Activated naive CD4-positive, alpha-beta T cell treated with Interleukin-2 at 50 U/mL for 16 hours (primary cell): Measurements from ENCODE around the gene MSRB1.
"Not testable (repeated sequence)": the region's sequence is repeated elsewhere in the genome, so short reads cannot be mapped to it uniquely, and the experiment has no call there.

Experiments used
- DNase-seq: peaks from one replicate; pipeline ENCODE4 v3.0.0-alpha.2; 2020

MSRB1 gene

GRCh38 chr16:1978476-1979120 lies 35.6 kb upstream of the MSRB1 start:
- DNase-seq: no peak

DNA sequence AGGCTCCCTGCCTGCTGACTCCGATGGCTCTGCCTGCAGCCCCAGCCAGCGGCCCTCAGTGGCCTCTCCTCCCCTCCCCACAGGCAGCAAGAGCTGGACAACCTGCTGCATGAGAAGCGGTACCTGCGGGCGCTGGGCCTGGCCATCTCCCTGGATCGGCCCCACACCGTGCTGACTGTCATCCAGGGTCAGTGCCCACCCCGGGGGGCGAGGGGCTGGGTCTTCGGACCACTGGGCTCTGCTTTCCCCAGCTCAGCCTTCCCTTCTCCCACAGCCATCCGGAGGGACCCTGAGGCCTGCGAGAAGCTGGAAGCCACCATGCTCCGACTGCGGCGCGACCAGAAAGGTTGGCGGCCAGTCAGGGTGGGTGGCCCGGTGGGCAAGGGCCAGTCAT lies 34.9 kb upstream of the MSRB1 start:
- DNase-seq: no peak

DNA sequence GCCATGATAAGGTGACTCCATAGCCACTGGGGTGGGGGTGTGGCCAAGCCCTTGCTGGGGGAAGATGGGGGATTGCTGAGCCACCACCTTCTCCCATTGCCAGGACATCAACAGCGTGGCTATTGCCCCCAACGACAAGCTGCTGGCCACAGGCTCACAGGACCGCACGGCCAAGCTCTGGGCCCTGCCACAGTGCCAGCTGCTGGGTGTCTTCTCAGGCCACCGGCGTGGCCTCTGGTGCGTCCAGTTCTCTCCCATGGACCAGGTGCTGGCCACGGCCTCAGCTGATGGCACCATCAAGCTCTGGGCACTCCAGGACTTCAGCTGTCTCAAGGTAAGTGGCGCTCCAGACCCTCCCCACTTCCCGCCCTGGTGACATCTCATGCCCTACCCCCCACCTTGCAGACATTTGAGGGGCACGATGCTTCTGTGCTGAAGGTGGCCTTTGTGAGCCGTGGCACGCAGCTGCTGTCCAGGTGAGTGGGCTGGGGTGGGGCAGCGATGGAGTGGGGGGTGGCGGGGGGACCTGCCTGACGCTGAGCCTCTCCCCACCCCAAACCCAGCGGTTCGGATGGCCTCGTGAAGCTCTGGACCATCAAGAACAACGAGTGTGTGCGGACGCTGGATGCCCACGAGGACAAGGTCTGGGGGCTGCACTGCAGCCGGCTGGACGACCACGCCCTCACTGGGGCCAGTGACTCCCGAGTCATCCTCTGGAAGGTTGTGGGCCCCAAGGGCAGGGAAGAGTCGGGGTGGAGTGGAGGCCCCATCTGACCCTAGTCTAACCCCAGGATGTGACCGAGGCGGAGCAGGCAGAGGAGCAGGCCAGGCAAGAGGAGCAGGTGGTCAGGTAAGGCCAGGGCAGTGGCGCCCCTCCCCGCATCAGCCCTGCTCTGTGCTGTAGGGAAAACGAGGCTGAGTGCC lies 34.2 kb upstream of the MSRB1 start:
- no peak for DNase-seq

- DNase-seq: no peak
These were observed 33.2 kb upstream of the MSRB1 start for GRCh38 chr16:1976216-1976520.

GRCh38 chr16:1975432-1976215 lies 32.6 kb upstream of the MSRB1 start:
- no peak for DNase-seq

- no peak for DNase-seq
These were observed 31.4 kb upstream of the MSRB1 start for GRCh38 chr16:1974157-1975070.

DNA sequence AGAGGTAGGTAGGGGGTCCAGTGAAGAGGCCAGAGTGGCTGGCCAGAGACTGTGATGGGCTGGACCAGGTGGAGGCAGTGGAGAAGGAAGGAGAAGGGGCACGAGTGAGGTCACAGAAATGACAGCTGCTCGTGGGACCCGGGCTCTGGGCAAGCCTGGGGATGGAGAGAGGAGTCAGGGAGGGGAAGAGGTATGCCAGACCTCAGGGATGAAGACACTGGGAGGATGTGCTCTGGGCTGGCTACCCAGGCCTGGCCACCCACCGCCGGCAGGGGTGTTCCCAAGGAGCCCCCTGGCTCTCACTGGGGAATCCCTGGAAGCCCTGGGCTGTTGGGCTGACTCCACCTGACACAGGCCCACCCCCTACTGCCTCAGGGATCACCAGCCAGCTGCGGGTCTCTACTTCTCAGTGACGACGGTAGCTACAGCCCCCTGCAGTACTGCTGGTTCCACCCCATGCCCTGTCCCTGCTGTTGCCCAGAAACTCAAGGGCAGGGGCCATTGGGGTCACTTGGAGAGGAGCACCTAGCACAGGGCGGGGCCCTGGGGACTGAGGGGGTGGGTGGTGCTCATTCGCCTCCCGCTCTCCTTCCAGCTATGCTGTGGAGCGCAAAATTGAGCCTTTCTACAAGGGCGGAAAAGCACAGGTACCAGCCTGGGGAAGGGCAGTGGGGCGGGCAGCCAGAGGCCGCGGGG lies 30.6 kb upstream of the MSRB1 start:
- DNase-seq: no peak

DNA sequence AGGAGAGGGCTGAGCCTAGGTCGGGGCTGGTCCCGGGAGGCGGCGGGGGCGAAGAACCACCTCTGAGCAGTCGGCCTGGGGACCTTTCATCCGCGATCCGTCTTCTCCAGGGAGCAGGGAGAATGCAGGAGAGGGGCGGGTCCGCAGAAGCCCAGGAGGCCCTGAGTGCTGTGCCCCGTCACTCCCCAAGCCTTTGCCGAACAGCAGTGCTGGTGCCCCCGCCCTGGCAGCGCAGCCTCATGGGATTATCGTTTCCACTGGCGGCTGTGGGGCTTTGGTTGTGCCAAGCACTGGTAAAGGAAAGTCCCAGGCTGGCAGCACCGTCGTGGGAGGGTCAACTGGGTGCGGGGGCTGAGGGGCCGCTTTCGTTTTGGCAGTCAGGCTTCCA lies 29.5 kb upstream of the MSRB1 start:
- DNase-seq: no peak

- DNase-seq: peak; percentile 97
These were observed 28.9 kb upstream of the MSRB1 start, which contains the start of gene TBL3 for GRCh38 chr16:1971796-1972489. Gene TBL3 (plus strand): TSS chr16:1972053. CDS start chr16:1972165, 112 bp downstream.

DNA sequence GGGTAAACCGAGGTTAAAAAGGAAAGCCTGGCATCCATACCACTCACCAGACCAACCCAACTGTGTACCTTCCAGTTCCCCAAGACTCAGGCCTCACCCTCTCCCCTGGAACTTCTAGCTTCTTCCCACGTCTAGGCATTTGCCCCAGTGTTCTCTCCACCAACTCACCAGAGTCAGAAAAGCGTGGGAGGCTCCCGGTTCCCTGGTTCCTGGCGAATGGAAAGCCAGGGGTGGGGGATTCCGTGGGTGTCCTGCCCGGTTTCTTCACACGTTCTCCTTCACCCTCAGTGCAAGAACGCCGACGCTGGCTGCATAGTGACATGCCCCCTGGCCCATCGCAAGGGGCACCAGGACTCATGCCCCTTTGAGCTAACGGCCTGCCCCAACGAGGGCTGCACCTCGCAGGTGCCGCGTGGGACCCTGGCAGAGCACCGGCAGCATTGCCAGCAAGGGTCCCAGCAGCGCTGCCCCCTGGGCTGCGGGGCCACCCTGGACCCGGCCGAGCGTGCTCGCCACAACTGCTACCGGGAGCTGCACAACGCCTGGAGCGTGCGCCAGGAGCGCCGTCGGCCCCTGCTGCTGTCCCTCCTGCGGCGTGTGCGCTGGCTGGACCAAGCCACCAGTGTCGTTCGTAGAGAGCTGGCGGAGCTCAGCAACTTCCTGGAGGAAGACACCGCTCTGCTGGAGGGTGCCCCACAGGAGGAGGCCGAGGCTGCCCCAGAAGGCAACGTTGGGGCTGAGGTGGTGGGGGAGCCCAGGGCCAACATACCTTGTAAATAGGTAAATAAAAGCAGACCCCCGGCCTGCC lies 25.4 kb upstream of the MSRB1 start:
- DNase-seq: no peak

DNA sequence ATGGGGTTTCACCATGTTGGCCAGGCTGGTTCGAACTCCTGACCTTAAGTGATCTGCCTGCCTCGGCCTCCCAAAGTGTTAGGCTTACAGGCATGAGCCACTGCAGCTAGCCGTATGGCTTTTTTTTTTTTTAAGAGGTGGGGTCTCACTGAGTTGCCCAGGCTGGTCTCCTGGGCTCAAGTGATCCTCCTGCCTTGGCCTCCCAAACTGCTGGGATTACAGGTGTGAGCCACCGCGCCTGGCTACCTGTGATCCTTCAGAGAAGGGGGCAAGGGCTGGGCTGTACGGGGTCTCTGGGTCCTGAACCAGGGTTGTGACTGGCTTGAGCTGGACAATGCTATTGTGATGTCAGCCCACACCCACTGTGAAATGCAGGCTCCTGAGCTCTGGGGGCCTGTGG lies 23.5 kb upstream of the MSRB1 start, which contains the start of gene RNF151:
TSS of gene RNF151 (plus strand) at position 397 of the 400 bp plus-strand sequence. CDS start 26 bp downstream, outside the sequence.
- DNase-seq: no peak

DNA sequence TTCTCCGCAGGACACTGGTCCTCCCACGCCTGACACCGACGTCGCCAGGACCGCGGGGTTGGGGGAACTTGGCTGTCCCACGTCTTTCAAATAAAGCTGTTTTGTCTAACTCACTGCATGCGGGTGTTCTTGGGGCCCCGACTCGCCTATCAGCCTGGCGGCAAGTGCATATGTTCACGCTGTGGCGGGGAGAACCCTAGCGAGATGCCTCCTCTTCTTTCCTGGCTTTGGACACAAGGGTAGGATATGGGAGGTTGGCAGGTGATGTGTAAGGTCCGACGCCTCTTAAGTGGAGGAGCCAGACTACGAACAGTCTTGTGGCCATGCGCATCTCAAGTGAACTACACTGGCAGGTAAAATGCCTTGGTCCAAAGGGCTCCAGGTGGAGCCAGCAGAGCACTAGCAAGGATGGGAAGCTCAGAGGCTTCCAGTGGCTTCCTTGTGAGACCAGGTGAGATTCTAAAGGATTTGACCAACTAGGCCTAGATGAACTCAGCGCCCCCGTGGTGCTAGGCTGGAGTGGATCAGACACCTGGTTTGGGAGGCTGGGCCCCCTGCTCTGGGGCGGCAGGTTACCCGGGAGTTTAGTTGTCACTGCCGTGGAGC lies 22.5 kb upstream of the MSRB1 start:
- DNase-seq: no peak

DNA sequence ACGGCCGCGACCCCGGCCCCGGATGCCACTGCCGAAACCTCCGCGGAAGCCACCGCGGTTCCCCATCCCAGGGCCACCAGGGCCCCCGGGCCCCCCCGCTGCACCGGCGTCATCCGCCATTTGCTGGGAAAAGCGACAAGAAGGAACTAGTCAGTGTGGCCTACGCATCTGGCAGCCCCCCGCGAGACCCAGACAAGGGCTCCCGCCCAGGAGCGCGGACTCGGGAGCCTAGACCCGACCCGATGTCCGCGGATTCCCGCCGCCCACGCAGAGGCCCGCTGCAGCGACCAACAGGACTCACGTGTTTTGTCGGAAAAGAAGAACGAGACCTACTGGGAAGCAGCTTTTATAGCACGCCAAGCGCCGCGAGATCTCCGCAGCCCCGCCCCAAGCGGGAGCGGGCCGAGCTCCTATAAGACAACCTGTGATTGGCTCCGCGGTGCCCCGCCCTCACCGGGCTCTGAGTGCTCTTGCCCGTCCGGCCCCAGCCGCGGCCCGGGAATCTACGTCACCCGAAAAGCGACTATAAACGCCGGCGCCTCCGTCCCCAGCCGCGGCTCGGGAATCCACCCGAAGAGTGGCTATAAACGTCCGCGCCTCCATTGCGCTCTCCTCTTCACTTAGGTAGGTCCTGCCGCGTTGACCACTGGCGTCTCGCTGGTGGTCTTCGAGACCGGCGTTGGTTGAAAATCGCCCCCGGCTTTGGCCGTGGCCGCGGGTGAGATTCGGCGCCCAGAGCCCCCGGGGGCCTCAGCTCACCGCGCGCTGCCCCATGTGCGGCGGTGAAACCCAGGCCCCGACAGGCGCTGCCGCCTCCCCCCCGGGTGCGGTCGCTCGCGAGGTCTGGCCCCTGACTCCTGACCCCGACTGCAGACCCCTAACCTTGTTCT lies 21.8 kb upstream of the MSRB1 start, which contains the start of gene RPS2:
TSS of gene RPS2 (minus strand) at position 321 of the 890 bp plus-strand sequence. CDS start at position 120, 201 bp downstream.
- DNase-seq: peak; percentile 99

- peak; percentile 45 for DNase-seq
These were observed 21.0 kb upstream of the MSRB1 start for GRCh38 chr16:1963806-1964505.

DNA sequence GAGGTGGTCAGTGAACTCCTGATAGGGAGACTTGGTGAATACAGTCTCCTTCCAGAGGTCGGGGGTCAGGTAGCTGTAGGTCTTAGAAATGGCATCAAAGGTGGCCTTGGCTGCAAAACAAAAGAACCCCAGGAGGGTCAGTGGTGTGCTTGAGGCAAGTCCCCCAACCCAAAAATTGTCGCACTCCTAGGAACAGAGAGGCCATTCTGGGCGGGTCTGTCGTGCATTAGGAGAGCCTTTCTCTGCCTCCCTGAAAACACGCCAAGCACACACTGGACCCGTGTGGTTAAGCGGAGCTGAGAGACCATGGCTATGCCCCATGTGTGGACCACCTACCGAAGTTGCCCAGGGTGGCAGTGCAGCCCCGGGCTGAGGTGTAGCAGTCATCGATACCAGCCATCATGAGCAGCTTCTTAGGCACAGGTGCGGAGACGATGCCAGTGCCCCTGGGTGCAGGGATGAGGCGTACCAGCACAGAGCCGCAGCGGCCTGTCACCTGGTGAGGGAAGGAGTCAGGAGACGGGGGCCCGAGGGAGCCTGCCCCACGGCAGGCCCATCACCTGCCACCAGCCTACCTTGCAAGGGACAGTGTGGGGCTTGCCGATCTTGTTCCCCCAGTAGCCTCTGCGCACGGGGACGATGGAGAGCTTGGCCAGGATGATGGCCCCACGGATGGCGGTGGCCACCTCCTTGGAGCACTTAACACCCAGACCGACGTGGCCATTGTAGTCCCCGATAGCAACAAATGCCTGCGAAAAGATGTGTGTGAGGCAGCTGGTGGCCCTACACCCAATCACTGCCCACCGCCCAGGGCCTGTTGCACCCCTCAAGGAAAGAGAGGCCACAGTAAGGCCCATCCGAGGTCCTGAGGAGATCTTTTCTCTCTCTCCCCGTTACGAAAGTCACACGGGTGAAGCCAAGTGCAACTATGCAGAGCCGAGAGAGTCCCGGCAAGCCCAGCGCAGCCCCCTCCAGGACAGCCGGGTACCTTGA lies 19.5 kb upstream of the MSRB1 start:
- DNase-seq: not testable (repeated sequence)

DNA sequence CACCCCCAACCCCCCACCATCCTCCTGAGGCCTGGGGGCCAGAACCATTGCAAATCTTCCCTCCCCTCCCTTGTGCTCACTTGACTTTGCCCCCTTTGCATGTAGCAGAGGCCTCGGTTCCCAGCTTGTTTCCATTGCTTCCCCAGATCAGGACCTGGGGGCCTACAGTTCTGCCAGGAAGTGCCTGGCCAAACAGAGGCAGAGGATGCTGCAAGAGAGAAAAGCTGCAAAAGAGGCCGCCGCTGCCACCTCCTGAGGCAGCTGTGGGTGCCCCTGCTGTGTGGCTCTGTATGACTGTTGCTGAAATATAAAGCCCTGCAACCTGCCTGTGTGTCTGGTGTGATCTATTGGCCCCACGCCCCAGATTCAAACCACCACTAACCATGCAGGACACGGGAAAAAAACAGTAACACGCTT lies 18.7 kb upstream of the MSRB1 start:
- DNase-seq: peak; percentile 25
